K562 (cell line): ENCODE data around the gene LSM12. TPM values are rescaled to one million over a fixed set of nuclear protein-coding genes. Genes with fewer than 3 reads are reported as not detected.

Experiments used
- ATAC-seq: fragments of 200-7000 bp; cut with Tn5 transposase; 3 replicates; pipeline ENCODE4 v1.9.1; 2020; ENCODE audit warnings: moderate library complexity
- BruUV-seq: library from RNA; stranded (reverse); fragments of 400-500 nt; replicated peaks from 2 replicates; lab custom pipeline; 2021; lab: Mats Ljungman, UMichigan
- CTCF ChIA-PET: fragments of 300-600 bp; formaldehyde crosslinking; extraction: SDS; loops from one replicate; lab custom pipeline; 2021; ENCODE audit warnings: low intra/inter-chr PET ratio; lab: Yijun Ruan, JAX
- POLR2A ChIA-PET: fragments of 300-600, 350-650 bp; sonication (Branson Sonifier 250); formaldehyde crosslinking; extraction: SDS; loops from one replicate; lab custom pipeline; 2021; ENCODE audit warnings: antibody characterized with exemption, inconsistent platforms; lab: Yijun Ruan, JAX
- DNase-seq, 4 experiments: peaks; one replicate each; pipeline versions ENCODE4 v3.0.0 to v3.0.0-alpha.2; 2011 to 2018; ENCODE audit warnings: low spot score in 3 of 4, mixed read lengths in 3 of 4; ENCODE audit errors: extremely low read depth in 1 of 4
- FAIRE-seq: peaks from 2 replicates; lab custom pipeline; 2011; peaks lifted over from hg19 to GRCh38; lab: Jason Lieb, UNC
- H2AFZ ChIP-seq: 2 replicates; pipeline ENCODE4 v1.6.0; 2011; ENCODE audit warnings: low read depth, low read length, control low read depth, inconsistent platforms
- H3K27ac ChIP-seq: fragments of 200-600 bp; 3 replicates; pipeline ENCODE4 v1.8.0; 2011; ENCODE audit warnings: low read depth, mild to moderate bottlenecking, control low read depth, inconsistent platforms, low read length, moderate library complexity, mixed read lengths; ENCODE audit errors: extremely low read depth
- H3K27me3 ChIP-seq, 2 experiments: fragments of 300-600 bp in 1 of 2; 2 replicates in 1 of 2; 3 replicates in 1 of 2; pipeline versions ENCODE4 v1.6.0 to v1.8.0; 2011; ENCODE audit warnings: inconsistent platforms in 2 of 2, low read length in 2 of 2, mild to moderate bottlenecking in 1 of 2, mixed read lengths in 1 of 2, moderate library complexity in 1 of 2; ENCODE audit not compliant: control insufficient read depth in 2 of 2, insufficient read depth in 2 of 2
- H3K36me3 ChIP-seq: fragments of 300-600 bp; 3 replicates; pipeline ENCODE4 v1.8.0; 2011; ENCODE audit warnings: mild to moderate bottlenecking, low read length, inconsistent platforms; ENCODE audit not compliant: control insufficient read depth, insufficient read depth
- H3K4me1 ChIP-seq, 2 experiments: fragments of 200-600 bp in 1 of 2; replicated peaks in 1 of 2; 2 replicates in 1 of 2; 3 replicates in 1 of 2; pipeline versions ENCODE4 v1.5.1 to v1.8.0; 2011; ENCODE audit warnings: inconsistent platforms in 2 of 2, low read length in 2 of 2, mild to moderate bottlenecking in 1 of 2, mixed read lengths in 1 of 2, moderate library complexity in 1 of 2; ENCODE audit not compliant: control insufficient read depth in 2 of 2, insufficient read depth in 2 of 2
- H3K4me2 ChIP-seq: 2 replicates; pipeline ENCODE4 v1.6.1; 2011; ENCODE audit warnings: low read length, control low read depth, inconsistent platforms, mixed read lengths; ENCODE audit not compliant: insufficient read depth
- H3K4me3 ChIP-seq: fragments of 200-600 bp; sonication (generic), shearing (Covaris generic); 2 replicates; pipeline ENCODE4 v1.5.1; 2016; ENCODE audit warnings: control low read depth, inconsistent platforms
- H3K79me2 ChIP-seq: fragments of 200-600 bp; 3 replicates; pipeline ENCODE4 v1.8.0; 2011; ENCODE audit warnings: low read length, inconsistent platforms; ENCODE audit not compliant: control insufficient read depth, insufficient read depth
- H3K9ac ChIP-seq, 2 experiments: 2 replicates each; pipeline versions ENCODE4 v1.6.0 to v1.6.1; 2011; ENCODE audit warnings: low read depth in 2 of 2, low read length in 2 of 2, control low read depth in 1 of 2, inconsistent platforms in 1 of 2, mild to moderate bottlenecking in 1 of 2, mixed read lengths in 1 of 2; ENCODE audit not compliant: insufficient read depth in 1 of 2
- H3K9me1 ChIP-seq: one replicate; pipeline ENCODE4 v1.6.0; 2011; ENCODE audit warnings: inconsistent platforms, mild to moderate bottlenecking, low read length, moderate library complexity; ENCODE audit not compliant: control insufficient read depth, insufficient read depth
- H3K9me3 ChIP-seq: replicated peaks from 2 replicates; pipeline ENCODE4 v1.5.1; 2011; ENCODE audit warnings: low read depth, low read length, inconsistent platforms; ENCODE audit not compliant: control insufficient read depth, insufficient read depth
- H4K20me1 ChIP-seq: replicated peaks from 2 replicates; pipeline ENCODE4 v1.6.1; 2011; ENCODE audit warnings: low read length, inconsistent platforms, mixed read lengths; ENCODE audit not compliant: control insufficient read depth, insufficient read depth
- MBD1 ChIP-seq: fragments of 250-450 bp; sonication (Bioruptor Pico); IDR thresholded peaks from 2 replicates; pipeline ENCODE4 v1.8.0; 2022; ENCODE audit warnings: inconsistent platforms
- RCOR1 ChIP-seq, 2 experiments: IDR thresholded peaks; 2 replicates each; pipeline ENCODE4 v1.6.1; 2012; ENCODE audit warnings: low read depth in 2 of 2, low read length in 2 of 2, borderline replicate concordance in 1 of 2, improper control_type of control experiment in 1 of 2
- ZNF224 ChIP-seq: sonication (generic); formaldehyde crosslinking; IDR thresholded peaks from 2 replicates; pipeline ENCODE4 v1.8.0; 2022; ENCODE audit warnings: mild to moderate bottlenecking, missing genetic modification reagents
- WGBS: fragments of 100-300 bp; shearing (Covaris generic); methylation state at CpG from one replicate; pipeline ENCODE4 v1.1.6; 2016; ENCODE audit warnings: low coverage, mixed read lengths; ENCODE audit not compliant: insufficient coverage; ENCODE audit errors: missing lambda C conversion rate; 5-methylcytosine and 5-hydroxymethylcytosine counted together
- in situ Hi-C: fragments of 300-500 bp; cut with MboI; formaldehyde crosslinking; loops from 4 replicates; pipeline ENCODE4 v1.15.0; 2018; ENCODE audit warnings: inconsistent platforms, mixed read lengths
- intact Hi-C: fragments of 100-400 bp; cut with micrococcal nuclease; formaldehyde crosslinking; loops from 2 replicates; pipeline ENCODE4 v1.14.2; 2022
- polyA plus RNA-seq, 8 experiments: library from polyadenylated mRNA; depleted of rRNA in 4 of 8; stranded (reverse) in 5 of 8; unstranded in 3 of 8; fragments of >200 nt; fragmentation: Nextera tagmentation in 2 of 8; fragmentation: Illumina TruSeq in 1 of 8; extraction: Ambion mirVana in 2 of 8; extraction: Trizol in 1 of 8; gene quantifications; 2 replicates each; pipeline versions ENCODE4 v1.2.1 to v1.2.3, GENCODE V29; 2011 to 2014; ENCODE audit warnings: inconsistent platforms in 1 of 8, missing spikeins in 1 of 8
- total RNA-seq, 7 experiments: library from RNA; depleted of rRNA in 6 of 7; stranded (reverse); fragments of >200 nt in 6 of 7; fragmentation: Illumina TruSeq in 2 of 7; extraction: Trizol in 2 of 7; gene quantifications; 2 replicates each; pipeline versions ENCODE4 v1.2.1 to v1.2.3, GENCODE V29; 2011 to 2021; ENCODE audit warnings: low replicate concordance in 1 of 7
- TF ChIP-seq, protein P1 (sequence below): sonication (generic); formaldehyde crosslinking; IDR thresholded peaks from 2 replicates; pipeline ENCODE4 v1.8.0; 2022; ENCODE audit warnings: missing genetic modification reagents, mild to moderate bottlenecking, moderate library complexity, borderline replicate concordance
- TF ChIP-seq, protein P2 (sequence below), 2 experiments: fragments of 450-650 bp in 1 of 2; sonication (generic) in 1 of 2; formaldehyde crosslinking in 1 of 2; IDR thresholded peaks; 2 replicates each; pipeline versions ENCODE4 v1.7.1 to v1.9.0; 2016 to 2022; ENCODE audit warnings: inconsistent platforms in 1 of 2, mild to moderate bottlenecking in 1 of 2, missing genetic modification reagents in 1 of 2
- TF ChIP-seq, protein P3 (sequence below): sonication (generic); formaldehyde crosslinking; IDR thresholded peaks from 2 replicates; pipeline ENCODE4 v1.9.0; 2022; ENCODE audit warnings: mild to moderate bottlenecking, missing genetic modification reagents

Gene LSM12
- total and polyA plus RNA-seq, 9 of the 15 experiments (the other 6 are each of a cell fraction or from before 2014, with no cell fraction given), result 53.0 to 258 (median 89.3) TPM

DNA sequence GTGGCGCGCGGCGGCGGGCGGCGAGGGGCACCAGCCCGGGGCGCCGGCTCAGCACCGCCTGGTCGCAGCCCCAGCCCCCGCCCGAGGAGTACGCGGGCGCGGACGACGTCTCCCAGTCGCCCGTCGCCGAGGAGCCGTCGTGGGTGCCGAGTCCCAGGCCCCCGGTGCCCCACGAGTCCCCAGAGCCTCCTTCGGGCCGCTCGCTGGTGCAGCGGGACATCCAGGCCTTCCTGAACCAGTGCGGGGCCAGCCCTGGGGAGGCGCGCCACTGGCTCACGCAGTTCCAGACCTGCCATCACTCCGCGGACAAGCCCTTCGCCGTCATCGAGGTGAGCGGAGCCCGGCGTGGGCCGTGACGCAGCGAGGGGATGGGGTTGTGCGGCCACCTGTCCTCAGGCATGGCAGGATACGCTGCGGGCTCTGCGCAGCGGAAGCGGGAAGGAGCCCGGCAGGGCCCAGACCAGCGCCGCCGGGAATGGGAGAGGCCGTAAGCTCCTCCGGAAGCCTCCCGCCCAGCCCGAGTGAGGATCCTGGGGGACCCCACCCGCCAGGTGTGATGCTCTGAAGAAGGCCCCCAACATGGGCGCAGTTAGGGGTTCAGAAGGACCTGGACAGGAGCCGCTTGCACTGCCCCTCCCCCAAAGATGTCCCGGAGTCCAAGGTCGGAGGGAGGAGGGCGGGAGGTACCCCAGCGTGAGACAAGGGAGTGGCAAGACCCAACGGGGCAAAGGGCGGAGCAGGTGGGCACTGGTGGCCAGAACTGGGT lies 61.5 kb downstream of the LSM12 start:
- BruUV-seq, result no TSS peak
- Histone ChIP-seq H3K9me3 (no peaks in the 10 kb centered on the region), H3K27me3 (no peaks in the 10 kb centered on the region), H3K4me2 (no peak overlapping the region), H2AFZ (no peak overlapping the region), H3K9ac (no peak overlapping the region), H4K20me1 (peaks cover 11% of the 10 kb centered on the region; the same call in 1 of the 2 replicates), H3K27ac (no peak overlapping the region), H3K79me2 (no peaks in the 10 kb centered on the region), H3K4me1 (peaks cover 12 to 37% of the 10 kb centered on the region in 2 experiments), H3K9me1 (no peaks in the 10 kb centered on the region), H3K4me3 (no peak overlapping the region), H3K36me3 (no peaks in the 10 kb centered on the region)
- ChIA-PET POLR2A (interaction anchor here (0.6 kb wide), 1 partner anchor 26 kb away, joined by 4 read pairs; no protein-coding TSS in a partner anchor), CTCF (no interaction called here)
- 92% methylated on average over 50 of the region's 71 CpGs for WGBS
- in situ Hi-C loops (no loop called here), intact Hi-C loops (no loop called here)
- no peak for ATAC-seq
- no peak for DNase-seq
- FAIRE-seq, result no peak
- TF ChIP-seq, protein P1, sequence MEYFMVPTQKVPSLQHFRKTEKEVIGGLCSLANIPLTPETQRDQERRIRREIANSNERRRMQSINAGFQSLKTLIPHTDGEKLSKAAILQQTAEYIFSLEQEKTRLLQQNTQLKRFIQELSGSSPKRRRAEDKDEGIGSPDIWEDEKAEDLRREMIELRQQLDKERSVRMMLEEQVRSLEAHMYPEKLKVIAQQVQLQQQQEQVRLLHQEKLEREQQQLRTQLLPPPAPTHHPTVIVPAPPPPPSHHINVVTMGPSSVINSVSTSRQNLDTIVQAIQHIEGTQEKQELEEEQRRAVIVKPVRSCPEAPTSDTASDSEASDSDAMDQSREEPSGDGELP (CRISPR knock-in tag), result no peak
- TF ChIP-seq, protein P2, sequence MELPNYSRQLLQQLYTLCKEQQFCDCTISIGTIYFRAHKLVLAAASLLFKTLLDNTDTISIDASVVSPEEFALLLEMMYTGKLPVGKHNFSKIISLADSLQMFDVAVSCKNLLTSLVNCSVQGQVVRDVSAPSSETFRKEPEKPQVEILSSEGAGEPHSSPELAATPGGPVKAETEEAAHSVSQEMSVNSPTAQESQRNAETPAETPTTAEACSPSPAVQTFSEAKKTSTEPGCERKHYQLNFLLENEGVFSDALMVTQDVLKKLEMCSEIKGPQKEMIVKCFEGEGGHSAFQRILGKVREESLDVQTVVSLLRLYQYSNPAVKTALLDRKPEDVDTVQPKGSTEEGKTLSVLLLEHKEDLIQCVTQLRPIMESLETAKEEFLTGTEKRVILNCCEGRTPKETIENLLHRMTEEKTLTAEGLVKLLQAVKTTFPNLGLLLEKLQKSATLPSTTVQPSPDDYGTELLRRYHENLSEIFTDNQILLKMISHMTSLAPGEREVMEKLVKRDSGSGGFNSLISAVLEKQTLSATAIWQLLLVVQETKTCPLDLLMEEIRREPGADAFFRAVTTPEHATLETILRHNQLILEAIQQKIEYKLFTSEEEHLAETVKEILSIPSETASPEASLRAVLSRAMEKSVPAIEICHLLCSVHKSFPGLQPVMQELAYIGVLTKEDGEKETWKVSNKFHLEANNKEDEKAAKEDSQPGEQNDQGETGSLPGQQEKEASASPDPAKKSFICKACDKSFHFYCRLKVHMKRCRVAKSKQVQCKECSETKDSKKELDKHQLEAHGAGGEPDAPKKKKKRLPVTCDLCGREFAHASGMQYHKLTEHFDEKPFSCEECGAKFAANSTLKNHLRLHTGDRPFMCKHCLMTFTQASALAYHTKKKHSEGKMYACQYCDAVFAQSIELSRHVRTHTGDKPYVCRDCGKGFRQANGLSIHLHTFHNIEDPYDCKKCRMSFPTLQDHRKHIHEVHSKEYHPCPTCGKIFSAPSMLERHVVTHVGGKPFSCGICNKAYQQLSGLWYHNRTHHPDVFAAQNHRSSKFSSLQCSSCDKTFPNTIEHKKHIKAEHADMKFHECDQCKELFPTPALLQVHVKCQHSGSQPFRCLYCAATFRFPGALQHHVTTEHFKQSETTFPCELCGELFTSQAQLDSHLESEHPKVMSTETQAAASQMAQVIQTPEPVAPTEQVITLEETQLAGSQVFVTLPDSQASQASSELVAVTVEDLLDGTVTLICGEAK (IDR thresholded peaks at IDR 0.05), result no peak
- TF ChIP-seq, protein P2 (CRISPR knock-in tag; IDR thresholded peaks at IDR 0.05), result no peak
- TF ChIP-seq ZNF224 (CRISPR knock-in tag), result no peak
- TF ChIP-seq, protein P3, sequence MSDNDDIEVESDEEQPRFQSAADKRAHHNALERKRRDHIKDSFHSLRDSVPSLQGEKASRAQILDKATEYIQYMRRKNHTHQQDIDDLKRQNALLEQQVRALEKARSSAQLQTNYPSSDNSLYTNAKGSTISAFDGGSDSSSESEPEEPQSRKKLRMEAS (CRISPR knock-in tag), result no peak
- no peak for TF ChIP-seq RCOR1 (IDR thresholded peaks at IDR 0.05; ENCODE audit: borderline replicate concordance in 1 of 2, low read depth in 2 of 2, low read length in 2 of 2)
- no peak for TF ChIP-seq MBD1
